Measurements from ENCODE around the gene INSYN1.
"Not testable (repeated sequence)": the region's sequence is repeated elsewhere in the genome, so short reads cannot be mapped to it uniquely, and the experiment has no call there.

INSYN1 gene, protein sequence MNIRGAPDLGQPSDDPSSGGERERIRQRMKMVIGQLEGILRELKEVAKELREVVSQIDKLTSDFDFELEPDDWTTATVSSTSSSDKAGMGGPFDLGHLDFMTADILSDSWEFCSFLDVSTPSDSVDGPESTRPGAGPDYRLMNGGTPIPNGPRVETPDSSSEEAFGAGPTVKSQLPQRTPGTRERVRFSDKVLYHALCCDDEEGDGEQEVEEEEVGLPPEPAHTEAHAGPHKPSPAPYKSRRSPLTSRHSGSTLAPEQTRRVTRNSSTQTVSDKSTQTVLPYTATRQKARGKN

DNA sequence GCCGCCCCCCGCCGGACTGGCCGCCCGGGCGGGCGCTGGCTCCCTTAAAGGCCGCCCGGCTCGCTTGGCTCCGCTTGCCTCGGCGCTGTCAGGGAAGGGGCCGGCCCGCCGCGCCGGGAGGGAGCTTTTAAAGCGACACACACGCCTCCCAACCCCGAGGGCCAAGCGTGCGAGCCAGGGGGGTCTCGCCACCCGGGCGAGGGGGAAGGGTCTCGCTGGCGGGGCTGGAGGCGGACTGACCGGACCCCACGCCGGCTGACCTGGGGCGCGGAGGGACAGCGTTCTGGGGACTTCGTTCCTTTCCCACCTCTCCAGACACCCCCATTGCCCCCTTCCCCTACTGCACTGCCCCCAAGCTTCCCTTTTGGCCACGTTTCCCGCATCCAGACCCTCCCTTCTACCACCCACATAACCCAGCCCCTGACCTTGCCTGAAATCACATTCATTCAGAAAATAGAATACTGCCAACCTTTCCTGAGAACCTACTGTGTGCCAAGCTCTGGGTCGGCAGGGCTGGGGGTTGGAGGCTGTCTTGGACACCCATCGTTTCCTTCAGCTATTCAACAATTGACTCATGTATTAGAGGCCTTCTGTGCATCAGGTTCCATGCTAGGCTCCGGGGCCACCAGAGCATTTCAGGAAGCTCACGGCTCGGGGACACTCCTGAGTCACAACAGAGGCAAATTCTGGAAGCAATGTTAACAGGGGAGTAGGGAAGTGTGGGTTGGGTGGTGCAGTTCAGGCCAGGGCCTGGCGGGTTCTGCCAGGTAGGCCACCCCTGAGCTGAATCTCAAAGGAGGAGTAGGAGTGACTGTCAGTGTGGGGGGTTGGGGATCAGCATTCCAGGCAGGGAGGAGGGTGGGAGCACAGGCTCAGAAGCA lies at the start of gene INSYN1:
Gene INSYN1 (minus strand): TSS at position 102 of the 881 bp plus-strand sequence. CDS start 2,221 bp downstream, outside the sequence.
- DNase-seq = peak; percentile 58

DNA sequence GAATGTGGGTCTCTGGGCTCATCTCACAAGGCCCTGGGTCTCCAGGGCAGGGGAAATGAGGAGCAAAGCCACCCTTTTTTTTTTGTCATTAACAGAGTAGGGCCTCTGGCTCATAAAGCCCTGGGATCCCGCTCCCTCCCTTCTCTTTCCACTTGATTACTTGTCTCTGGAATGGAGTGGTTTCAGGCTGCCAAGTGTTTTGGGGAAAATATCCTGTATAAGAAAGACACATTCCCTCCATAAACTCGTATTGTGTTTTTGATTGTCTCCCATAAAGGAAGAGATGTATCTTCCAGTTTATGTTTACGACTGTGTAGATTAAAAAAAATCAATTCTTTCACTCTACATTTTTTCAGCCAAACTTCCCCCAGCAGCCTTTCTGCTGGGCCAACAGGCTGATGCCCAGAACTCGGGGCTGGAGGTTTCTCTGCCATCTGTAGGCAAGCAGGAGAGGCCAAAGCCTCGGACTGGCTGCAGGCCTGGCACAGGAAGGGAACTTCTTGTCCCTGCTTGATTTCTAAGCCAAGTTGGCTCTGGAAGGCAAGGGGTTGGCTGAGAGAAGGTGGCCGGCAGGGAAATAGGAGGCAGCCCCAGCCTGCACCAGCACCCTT lies 49.4 kb upstream of the INSYN1 start:
- peak; percentile 58 for DNase-seq

DNA sequence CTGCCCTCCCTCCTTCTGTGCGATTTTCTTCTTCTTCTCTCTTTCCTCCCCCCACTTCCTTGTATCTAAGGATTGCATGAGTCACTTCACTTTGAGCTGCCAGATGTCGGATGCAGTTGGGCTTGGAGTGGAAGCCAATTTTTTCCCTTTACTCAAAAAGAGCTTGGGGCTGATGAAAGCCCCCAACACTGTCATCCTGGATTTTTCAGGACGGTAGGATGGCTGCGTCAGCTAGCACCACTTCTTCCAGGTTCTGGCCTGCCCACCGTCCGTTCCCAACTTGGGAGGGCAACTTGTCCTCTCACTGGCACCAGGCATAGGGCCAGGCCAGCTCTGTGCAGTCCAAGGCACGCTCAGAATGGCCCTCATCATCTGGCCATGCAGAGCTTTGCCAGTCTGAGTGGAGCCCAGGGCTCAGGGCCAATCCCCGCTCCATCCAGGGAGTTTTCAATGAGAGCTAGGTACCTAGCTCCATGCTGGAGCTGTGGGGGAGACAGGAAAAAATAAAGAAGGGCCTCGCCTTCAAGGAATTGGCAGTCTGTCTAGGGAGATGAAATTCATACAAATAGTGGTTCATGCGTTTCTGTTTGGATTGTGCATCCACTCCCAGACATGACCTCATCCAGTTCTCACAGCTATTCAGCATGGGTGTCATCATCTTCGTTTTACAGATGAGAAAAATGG lies 47.7 kb upstream of the INSYN1 start:
- peak; percentile 76 for DNase-seq

DNA sequence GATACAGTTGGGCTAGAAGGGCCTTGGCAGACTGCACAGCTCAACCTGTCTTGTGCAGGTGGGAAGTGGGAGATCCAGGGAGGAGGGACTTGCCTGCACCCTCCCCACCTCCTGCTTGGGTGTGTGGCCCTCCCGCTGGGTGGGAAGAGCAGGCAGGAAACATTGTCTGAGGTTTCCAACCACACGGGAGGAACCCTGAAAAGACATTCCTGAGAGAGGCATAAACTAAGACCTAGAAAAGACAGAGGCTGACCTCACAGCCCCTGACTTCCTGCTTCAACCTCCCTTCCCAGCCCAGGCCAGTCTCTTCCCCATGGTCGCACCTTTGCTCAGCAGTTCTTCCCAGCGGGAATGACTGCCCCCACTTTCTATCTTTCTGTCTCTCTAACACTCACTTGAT lies 46.3 kb upstream of the INSYN1 start:
- DNase-seq = no peak

DNA sequence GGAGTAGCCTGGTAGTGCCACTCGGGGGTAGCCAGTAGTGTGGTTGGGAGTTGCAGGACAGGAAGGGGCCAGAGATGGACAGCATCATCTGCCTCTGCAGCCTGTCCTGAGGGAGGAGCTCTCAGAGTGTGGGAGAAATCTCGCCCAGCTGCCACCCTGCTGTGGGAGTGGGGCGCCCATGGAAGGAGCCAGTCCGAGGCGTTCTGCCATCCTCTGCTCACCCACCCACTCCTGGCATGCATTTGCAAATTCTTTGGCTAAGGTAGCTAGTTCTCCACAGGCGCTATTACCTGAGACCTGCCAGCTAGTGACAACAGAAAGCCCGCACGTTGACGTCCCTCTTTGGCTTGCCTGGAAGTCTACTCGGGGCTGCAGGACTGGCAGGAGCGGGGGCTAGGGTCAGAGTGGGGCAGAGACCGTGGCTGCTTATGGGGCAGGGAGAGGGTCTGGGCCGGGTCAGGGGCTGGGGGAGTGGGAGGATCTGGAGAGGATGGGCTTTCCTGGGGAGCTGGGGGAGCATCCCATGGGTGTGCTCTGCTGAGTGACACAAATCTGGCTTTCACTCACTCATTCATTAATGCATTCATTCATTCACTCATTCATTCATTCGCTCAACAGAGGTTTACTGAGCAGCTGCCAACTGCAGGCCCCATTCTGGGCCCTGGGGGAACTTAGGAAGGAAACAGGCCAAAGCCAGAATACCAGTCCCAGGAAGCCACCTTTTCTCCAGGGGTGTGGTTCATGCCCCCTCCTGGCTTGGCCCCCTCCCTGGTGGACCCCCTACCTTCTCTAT lies 44.4 kb upstream of the INSYN1 start:
- no peak for DNase-seq

DNA sequence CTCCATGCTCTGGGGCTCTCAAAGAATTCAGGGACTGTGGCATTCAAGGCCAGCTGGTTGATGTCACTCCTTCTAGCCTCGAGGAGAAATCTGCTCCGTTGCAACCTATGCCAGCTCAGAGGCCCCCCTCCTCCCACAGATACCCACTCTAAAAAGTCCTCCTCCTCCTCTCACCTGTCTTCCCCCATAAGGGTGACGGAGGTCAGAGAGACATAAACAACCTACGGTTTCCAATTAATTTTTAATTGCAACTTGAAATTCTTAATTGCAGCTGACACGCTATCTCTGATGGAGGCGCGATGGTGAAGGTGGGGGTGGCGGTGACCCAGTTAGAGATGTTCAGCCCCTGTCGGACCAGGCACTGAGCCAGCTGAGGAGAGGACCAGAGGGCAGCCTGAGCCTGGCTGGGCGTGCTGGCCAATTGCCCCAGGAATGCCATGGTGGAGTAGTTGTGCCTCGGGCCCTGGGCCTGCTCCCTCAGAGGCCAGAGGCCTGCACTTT lies 43.2 kb upstream of the INSYN1 start:
- no peak for DNase-seq

DNA sequence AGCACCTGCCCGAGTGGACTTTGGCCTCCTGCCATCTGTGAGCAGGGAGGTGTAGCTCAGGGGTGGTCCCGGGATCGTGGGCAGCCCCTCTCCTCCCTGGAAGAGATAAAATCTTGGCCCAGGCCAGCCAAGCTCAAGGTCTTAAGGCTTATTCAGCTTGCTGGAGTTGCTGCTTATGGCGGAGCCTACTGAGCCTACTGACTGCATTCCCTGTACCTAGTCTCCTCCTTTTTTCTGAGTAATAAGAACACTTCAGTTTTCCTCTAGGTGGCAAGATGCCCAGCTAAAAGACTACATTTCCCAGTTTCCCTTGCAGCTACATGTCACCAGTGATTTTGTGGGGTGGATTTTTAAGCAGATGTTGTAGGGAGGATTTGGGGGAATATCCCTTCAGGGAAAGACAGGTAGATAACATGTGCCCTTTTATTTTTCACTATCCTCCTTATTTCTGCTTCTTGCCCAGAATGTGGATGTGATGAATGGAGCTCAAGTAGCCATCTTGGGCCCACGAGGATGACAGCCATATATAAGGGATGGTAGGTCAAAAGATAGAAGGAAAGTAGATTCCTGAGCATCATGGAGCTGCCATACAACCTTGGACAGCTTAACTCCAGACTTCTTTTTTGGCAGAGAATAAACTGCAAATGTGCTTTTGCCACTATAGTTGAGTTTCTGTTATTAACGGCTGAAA lies 41.4 kb upstream of the INSYN1 start:
- no peak for DNase-seq

DNA sequence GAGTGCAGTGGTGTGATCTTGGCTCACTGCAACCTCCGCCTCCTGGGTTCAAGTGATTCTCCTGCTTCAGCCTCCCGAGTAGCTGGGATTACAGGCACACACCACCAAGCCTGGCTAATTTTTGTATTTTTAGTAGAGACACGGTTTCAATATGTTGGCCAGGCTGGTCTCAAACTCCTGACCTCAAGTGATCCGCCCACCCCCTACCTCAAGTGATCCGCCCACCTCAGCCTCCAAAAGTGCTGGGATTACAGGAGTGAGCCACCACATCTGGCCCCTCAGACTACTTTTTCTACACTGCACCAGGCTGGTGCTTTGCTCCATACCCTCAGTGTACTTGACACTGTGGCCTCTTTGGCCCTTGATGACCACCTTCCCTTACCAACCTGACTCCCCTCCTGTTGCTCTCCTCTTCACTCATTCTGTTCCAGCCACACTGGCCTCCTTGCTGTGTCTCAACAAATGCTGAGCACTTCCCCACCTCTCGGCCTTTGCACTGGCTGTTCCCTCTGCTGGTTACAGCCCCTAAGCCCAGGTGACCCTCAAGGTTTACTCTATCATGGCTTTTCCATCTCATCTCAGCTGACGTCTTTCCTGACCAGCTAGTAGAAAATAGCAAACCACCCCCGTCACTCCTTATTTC lies 39.9 kb upstream of the INSYN1 start:
- DNase-seq = not testable (repeated sequence)

DNA sequence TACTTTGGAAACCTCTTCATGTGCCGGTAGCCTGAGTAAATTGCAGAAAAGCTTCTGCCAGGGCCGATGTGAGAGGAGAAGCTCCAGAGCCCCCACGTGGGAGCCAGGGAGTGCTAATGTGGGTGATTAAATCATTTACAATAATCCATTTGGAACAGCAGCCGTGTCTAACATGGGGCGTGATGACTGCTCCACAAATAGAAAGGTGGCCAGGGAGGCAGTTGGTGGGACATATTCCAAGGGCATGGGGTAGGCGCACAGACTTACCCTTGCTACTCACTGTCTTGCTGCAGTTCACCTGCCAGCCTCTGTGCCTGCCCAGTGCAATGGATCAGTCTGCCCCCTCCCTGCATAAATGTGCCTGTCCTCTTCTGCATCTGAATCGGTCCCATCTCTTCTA lies 39.3 kb upstream of the INSYN1 start:
- no peak for DNase-seq

DNA sequence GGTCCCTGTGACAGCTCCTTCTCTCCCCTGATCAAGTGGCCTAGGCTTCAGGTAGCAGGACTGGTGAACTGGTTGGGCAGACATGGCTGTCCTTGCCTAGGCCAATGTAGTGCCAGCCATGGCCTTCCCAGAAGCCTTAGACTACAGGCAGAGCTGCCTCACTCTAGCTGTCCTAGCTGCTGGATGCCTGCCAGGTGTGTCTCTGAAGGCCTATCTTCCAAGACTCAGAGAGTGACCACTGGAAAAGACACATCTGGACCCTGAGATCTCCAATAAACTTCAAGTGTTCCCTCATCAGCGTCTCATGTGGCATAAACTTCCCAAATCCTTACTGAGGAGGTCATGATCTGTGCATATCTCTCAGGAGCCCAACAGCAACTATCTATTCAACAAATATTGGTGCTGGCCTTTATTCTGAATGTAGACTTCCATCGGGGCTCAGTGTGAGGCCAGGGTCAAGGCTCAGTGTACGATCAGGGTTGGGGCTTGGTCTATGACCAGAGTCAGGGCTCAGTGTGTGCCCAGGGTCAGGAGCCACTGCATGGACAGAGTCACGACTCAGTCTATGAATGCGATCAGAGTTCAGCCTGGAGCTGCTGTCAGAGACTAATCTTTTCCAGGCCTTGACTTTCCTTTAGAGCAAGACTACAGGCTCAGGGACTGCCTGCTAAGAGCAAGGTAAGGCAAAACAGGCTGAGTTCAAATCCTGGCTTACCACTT lies 36.5 kb upstream of the INSYN1 start:
- DNase-seq = no peak

DNA sequence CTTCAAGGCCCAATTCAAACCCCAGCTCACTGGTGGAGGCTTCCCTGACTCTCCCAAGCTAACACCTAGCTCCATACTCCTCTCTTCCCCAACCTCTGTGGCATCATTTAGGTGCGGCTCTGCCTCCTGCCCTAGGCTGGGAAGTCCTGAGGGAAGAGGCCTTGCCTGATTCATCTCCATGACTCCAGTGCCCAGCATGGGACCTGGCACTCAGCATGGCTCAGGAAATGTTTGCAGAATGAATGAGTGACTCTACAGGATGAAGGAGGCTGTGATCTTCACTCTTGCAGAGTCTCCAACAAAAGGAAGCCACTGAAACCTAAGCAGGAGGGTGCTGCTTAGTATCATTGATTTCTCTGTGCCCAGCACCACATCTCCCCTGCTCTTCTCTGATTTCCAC lies 34.5 kb upstream of the INSYN1 start:
- no peak for DNase-seq

DNA sequence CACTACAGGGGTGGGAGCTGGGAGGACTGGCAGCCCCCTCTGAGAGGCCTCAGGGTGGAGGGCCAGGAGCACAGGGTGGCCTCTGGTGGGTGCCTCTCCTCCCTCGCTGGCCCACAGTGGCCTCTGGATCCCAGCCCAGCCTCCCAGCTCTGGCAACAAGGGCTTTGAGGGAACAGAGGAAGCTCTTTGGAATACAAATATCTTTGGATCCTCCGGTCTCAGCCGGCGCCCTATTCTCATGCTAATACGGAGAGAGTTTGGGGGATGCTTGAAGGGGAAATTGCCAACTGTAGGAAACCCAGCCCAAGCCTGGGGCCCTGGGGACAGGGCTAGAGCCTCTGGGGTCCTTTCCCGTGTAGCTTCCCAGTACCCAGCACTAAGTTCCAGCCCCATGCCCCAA lies 33.4 kb upstream of the INSYN1 start:
- no peak for DNase-seq

DNA sequence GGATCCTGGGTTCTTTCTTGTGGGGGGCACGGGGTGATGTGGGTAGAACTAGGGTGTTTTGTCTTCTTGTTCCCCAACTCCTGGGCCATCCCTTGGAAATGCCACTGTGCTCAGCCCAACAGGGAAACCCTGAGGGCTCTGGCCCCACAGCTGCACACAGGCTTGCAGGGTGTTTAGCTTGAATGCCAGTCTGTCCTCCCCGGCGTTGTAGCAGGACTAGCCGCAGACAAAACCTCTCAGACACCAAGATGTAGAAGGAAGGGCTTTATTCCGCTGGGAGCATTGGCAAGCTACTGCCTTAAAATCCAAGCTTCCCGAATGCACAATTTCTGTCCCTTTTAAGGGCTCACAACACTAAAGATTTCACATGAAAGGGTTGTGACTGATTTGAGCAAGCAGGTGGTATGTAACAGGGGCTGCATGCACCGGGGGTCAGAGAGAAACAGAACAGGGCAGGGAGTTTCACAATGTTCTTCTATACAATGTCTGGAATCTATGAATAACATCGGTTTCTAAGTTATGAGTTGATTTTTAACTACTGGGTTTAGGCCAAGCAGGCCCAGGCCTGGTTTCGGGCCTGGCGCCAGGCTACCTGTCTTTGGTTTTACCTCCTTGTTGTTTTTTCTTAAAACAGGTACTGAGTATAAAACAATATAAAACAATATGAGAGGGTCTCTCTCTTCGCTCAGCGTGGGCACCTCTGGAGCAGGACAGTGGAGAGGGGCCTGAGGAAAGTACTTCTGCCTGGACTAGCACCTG lies 32.3 kb upstream of the INSYN1 start:
- not testable (repeated sequence) for DNase-seq

DNA sequence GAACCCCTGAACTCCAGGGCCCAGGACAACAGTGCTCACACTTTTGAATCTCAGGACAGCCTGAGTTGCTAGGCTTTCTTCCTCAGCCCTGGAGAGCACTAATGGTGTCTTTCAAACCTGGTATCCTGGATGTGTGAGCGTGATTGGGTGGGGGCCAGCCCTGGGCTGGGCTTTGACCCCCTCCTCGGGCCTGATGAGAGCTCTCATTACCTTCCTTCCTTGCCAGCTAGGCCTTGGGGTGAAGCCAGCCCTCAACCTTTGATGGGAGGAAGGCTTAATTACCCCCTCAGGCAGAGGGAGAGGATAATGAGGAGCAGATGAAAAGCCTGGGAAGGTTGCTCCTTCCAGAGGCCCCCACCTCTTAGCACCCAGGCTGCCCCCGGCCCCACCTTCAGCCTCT lies 31.1 kb upstream of the INSYN1 start:
- no peak for DNase-seq

DNA sequence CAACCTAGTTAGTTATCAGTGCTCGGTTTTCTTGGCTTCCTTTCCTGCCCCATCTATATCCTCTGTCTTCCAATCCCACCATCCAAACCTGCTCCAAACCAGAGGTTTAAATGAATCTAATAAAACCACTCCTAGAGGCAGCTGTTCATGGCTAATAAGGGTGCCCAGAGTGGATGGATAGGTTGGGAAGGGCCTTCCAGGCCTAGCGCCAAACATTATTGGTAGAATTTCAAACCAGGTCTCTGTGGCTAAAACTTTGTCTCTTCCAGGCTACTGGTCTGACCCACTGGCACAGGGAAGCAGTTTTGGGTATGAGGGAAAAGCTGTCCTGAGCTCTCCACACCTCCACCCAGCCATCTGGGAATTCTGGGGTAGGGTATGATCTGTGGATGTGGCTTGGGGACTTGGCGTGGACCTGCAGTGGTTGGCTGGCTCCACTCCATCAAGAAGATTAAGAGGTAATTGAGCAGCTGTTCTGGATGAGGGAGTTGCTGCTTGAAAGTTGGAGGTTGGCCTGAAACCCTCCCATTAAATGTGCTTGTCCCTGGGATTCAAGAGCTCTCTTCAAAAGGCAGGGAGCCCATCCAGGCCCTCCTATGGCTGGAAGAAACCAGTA lies 29.3 kb upstream of the INSYN1 start:
- peak; percentile 66 for DNase-seq

DNA sequence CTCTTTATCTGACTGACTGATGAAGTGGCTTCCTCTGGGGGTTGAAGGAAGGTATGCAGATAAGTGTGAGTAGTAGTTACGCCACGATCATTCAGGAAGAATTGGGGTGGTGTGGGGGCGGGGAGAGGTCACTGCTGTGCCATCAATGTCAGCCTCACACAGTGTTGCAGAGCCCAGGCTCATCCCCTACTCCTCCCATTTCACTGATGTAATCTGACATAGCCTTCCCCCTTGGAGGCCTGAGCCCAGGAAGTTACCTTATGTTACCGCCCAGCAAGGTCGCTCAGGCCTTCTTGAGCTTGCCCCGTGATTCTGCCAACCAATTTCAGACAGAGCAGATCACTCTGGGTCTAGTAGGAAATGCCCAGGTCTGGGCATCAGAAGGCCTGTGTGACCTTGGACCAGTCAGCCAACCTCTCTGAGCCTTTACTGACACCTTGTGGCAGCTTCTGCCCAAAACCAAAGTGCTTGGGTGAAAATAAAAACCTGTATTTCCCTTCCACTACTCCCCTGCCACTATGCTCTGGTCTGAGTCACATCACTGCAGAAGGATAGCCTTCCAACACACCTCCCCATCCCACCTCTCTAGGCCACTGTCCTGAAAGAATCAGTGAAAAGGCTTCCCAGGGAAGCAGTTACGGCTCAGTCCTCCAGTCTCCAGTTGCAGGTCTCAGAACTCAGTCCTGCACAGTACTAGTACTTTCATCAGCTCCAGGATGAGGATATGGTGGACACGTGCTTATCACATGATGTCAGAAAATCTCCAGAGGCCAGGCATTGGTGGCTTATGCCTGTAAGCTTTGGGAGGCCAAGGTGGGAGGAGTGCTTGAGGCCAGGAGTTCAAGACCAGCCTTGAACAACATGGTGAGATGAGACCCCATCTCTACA lies 28.1 kb upstream of the INSYN1 start:
- no peak for DNase-seq

DNA sequence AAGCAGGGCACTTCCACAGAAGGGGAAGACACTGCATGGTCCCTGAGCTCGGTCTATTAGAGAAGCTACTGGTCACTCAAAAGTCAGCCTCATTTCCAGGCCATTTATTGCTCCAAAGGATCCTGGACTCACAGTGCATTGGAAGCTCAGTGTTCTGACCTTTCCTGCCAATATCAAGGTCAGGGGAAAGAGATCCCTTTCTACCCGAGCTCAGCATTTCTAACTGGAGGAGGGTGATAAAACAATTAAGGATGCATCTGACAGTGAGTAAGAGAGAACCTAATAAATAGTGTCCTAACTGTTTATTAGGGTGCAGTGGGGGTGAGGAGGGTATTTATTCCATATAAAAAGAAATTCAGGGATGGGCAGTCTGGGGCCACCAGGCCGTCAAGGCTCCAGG lies 26.8 kb upstream of the INSYN1 start:
- no peak for DNase-seq

DNA sequence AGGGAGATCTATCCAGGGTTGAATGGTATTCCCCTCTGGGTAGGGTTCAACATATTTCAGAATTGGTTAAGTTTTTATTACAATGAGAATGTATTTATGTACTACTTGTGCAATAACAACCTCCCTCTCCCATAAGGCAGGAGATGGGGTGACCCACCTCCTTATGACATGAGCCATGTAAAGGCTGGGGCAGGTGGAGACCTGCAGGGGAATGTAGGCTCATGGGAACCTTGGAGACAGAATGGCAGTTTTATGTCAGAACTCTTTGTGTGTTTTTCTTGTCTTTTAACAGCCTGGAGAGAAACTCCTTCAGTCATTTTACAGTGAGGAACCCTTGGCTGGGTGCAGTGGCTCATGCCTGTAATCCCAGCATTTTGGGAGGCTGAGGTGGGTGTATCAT lies 24.6 kb upstream of the INSYN1 start:
- no peak for DNase-seq
